ENCODE measurements around the gene PLEKHN1. TPM values are rescaled to one million over a fixed set of nuclear protein-coding genes. Genes with fewer than 3 reads are reported as not detected.
"Not testable (repeated sequence)": the region's sequence is repeated elsewhere in the genome, so short reads cannot be mapped to it uniquely, and the experiment has no call there.

Gene PLEKHN1
- total and polyA plus RNA-seq, 2 donors from 2014 or later: 14.3 TPM; not detected in 1

GRCh38 chr1:975896-976683 is 9.8 kb downstream of the PLEKHN1 start:
- Histone ChIP-seq H3K27me3 (ENCODE audit: control insufficient read depth, insufficient read depth, low read length) (no peaks in the 10 kb centered on the region), H3K9ac (ENCODE audit: low read length in 3 of 3) (no peak overlapping the region), H3K4me1 (ENCODE audit: control insufficient read depth in 2 of 3, insufficient read depth in 2 of 3, low read depth in 1 of 3, low read length in 3 of 3) (peaks cover 0 to 8% (median 0%) of the 10 kb centered on the region in 3 donors), H3K9me3 (ENCODE audit: control insufficient read depth in 2 of 3, insufficient read depth in 1 of 3, low read length in 3 of 3) (no peaks in the 10 kb centered on the region), H3K27ac (ENCODE audit: low read depth in 2 of 2, low read length in 2 of 2) (no peak overlapping the region), H3K4me3 (ENCODE audit: low read length in 3 of 3) (peak overlapping the region in 1 of 3 donors; percentile 25), H3K36me3 (ENCODE audit: control insufficient read depth in 2 of 3, insufficient read depth in 3 of 3, low read length in 3 of 3) (no peaks in the 10 kb centered on the region)
- peak in 4 of 5 donors; percentile 76 to 90 (median 83) for DNase-seq
- no peak for FAIRE-seq
- peak; percentile 44 for TF ChIP-seq CTCF (IDR thresholded peaks at IDR 0.05; ENCODE audit: borderline replicate concordance, extremely low read depth, insufficient read depth)
- intact Hi-C loops (cut with DNase I): no loop called here

- H3K4me3 ChIP-seq (ENCODE audit: low read length in 3 of 3); H3K9me3 ChIP-seq (ENCODE audit: control insufficient read depth in 2 of 3, insufficient read depth in 1 of 3, low read length in 3 of 3); H3K27ac ChIP-seq (ENCODE audit: low read depth in 2 of 2, low read length in 2 of 2); DNase-seq; intact Hi-C loops (cut with DNase I); FAIRE-seq; H3K9ac ChIP-seq (ENCODE audit: low read length in 3 of 3); H3K27me3 ChIP-seq (ENCODE audit: control insufficient read depth, insufficient read depth, low read length); H3K36me3 ChIP-seq (ENCODE audit: control insufficient read depth in 2 of 3, insufficient read depth in 3 of 3, low read length in 3 of 3); H3K4me1 ChIP-seq (ENCODE audit: control insufficient read depth in 2 of 3, insufficient read depth in 2 of 3, low read depth in 1 of 3, low read length in 3 of 3): not testable (repeated sequence)
Observed at GRCh38 chr1:976791-977190, 10.5 kb downstream of the PLEKHN1 start.

GRCh38 chr1:978069-978834 is 12.0 kb downstream of the PLEKHN1 start:
- no peak for TF ChIP-seq CTCF (IDR thresholded peaks at IDR 0.05; ENCODE audit: borderline replicate concordance, extremely low read depth, insufficient read depth)
- no peaks in the 10 kb centered on the region for H3K9me3 ChIP-seq (ENCODE audit: control insufficient read depth in 2 of 3, insufficient read depth in 1 of 3, low read length in 3 of 3)
- peaks cover 0 to 8% (median 0%) of the 10 kb centered on the region in 3 donors for H3K4me1 ChIP-seq (ENCODE audit: control insufficient read depth in 2 of 3, insufficient read depth in 2 of 3, low read depth in 1 of 3, low read length in 3 of 3)
- DNase-seq (peak in 2 of 5 donors; percentile 47 to 69), FAIRE-seq (no peak)
- H3K27ac ChIP-seq (ENCODE audit: low read depth in 2 of 2, low read length in 2 of 2): no peak overlapping the region
- intact Hi-C loops (cut with DNase I): no loop called here
- H3K27me3 ChIP-seq (ENCODE audit: control insufficient read depth, insufficient read depth, low read length): no peaks in the 10 kb centered on the region
- H3K4me3 ChIP-seq (ENCODE audit: low read length in 3 of 3): no peak overlapping the region
- no peak overlapping the region for H3K9ac ChIP-seq (ENCODE audit: low read length in 3 of 3)
- H3K36me3 ChIP-seq (ENCODE audit: control insufficient read depth in 2 of 3, insufficient read depth in 3 of 3, low read length in 3 of 3): no peaks in the 10 kb centered on the region

Data from kidney (tissue), 14 donors.